ENCODE measurements around the gene CACNA1I.
"Not testable (repeated sequence)": the region's sequence is repeated elsewhere in the genome, so short reads cannot be mapped to it uniquely, and the experiment has no call there.

The CACNA1I gene

DNA sequence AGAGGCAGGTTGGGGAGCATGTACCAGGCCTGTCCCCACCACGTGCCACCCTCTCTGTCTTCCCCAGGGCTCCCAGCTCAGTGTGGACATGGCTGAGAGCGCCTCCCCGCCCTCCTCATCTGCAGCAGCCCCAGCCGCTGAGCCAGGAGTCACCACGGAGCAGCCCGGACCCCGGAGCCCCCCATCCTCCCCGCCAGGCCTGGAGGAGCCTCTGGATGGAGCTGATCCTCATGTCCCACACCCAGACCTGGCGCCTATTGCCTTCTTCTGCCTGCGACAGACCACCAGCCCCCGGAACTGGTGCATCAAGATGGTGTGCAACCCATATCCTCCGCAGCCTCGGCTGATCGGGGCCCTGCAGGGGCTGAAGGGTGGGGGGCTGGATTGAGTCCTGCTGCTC is at the start of gene CACNA1I:
TSS of gene CACNA1I (plus strand) at position 89 of the 400 bp plus-strand sequence. CDS start at position 89, 0 bp downstream.
- no peak for DNase-seq

DNA sequence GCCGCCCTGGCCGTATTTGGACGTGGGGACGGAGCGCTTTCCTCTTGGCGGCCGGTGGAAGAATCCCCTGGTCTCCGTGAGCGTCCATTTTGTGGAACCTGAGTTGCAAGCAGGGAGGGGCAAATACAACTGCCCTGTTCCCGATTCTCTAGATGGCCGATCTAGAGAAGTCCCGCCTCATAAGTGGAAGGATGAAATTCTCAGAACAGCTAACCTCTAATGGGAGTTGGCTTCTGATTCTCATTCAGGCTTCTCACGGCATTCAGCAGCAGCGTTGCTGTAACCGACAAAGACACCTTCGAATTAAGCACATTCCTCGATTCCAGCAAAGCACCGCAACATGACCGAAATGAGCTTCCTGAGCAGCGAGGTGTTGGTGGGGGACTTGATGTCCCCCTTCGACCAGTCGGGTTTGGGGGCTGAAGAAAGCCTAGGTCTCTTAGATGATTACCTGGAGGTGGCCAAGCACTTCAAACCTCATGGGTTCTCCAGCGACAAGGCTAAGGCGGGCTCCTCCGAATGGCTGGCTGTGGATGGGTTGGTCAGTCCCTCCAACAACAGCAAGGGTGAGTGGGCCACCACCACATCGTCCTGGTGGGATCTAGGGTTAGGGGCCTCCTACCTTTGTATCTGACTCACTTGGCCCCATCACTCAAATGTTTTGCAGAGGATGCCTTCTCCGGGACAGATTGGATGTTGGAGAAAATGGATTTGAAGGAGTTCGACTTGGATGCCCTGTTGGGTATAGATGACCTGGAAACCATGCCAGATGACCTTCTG is 49.3 kb upstream of the CACNA1I start:
- DNase-seq, result not testable (repeated sequence)

DNA sequence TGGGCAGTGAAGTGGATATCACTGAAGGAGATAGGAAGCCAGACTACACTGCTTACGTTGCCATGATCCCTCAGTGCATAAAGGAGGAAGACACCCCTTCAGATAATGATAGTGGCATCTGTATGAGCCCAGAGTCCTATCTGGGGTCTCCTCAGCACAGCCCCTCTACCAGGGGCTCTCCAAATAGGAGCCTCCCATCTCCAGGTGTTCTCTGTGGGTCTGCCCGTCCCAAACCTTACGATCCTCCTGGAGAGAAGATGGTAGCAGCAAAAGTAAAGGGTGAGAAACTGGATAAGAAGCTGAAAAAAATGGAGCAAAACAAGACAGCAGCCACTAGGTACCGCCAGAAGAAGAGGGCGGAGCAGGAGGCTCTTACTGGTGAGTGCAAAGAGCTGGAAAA is 48.5 kb upstream of the CACNA1I start:
- DNase-seq, result not testable (repeated sequence)

DNA sequence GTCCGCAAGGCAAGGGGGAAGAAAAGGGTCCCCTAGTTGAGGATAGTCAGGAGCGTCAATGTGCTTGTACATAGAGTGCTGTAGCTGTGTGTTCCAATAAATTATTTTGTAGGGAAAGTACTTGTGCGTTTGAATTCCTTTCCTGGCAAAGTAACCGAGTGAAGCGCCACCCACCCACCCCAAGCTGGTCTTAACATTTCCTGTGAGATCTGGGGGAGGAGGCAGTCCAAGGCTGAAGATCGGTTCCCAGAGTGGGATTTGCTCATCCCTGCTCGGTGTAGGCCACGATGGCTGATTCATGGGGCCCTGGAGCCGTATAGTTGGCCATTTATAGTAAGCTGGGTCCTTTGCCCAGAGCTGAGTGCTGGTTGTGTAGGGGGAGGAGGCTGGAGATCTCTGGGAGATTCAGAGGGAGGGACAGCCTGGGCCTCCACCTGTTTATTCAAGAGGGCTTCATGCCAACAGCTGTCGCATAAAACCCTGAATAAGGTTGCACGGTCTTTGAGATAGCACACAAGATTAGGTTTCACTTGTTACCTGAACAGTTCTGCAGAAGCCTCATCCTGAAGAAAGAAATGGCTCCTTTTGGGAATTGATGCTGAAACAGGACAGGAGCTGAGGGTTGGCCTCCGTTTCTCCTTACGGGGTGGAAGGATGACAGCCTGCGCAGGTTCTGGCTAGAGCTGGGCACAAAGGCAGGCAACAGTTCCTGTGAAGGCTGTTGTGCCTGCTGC is 47.8 kb upstream of the CACNA1I start:
- DNase-seq, result no peak

DNA sequence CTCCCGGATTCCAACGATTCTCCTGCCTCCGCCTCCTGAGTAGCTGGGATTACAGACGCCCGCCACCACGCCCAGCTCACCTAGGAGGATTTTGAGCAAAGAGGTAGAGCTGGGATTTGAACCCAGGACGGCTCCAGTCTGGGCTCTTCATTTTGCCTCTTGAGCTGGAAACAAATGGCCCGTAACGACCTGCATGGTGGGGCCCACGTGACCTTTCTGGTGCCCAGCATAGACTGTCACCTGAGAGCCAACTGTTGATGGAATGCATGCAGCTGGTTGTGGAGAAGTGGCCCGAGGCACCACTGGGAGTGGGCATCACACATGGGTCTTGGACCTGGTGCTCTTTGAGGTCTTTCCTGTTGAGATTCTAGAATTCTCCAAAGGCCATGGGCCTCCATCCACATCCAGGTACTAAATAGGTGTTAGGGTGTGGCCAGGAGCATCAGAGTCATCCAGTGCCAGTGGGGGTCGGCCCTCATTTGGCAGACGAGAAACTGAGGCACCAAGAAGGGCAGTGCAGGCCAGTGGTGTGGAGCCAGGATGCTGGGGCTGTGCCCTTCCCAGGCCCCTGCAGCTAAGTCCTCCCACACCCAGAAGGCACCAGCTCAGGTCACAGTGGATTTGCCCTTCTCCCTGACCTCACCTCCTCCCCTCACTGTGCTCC is 46.3 kb upstream of the CACNA1I start:
- DNase-seq, result no peak

DNA sequence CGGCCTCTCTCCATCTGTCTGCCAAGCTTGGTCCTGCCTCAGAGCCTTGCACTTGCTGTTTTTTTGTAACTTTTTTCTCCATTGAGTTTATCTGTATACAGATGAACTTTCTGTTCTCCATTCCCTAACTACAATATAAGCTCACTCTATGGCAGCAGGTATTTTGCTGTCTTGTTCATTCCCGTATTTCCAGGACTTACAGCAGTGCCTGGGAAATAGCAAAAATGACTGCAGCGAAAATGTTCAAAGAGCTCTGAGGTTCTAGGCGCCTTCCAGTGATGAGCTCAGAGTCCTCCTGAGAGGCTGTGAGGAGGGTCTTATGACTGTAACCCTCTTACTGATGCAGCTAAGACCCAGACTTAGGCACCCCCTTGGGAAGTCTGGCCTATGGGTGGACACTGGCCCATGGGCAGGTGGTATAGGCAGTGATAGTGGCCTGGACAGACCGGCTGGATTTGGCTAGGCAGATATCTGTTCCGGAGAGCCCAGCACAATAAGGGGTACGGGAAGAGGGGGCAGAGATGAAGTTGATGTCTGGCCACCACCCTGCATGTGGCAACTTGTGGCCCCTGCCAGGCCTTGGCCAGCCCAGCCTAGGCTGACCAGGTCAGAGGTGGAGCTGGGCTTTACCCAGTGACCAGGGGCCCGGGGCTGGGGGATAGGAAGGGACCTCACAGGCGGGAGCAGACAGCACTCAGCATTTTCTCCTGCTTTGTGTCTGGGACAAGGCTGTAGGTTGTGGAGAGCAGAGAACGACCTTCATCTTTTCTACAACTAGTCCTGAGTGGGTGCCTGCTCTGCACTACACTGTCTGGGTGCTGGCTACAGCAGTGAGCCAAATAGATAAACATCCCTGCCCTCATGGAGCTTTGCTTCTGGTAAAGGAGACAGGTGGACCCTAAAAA is 45.5 kb upstream of the CACNA1I start:
- DNase-seq, result no peak

DNA sequence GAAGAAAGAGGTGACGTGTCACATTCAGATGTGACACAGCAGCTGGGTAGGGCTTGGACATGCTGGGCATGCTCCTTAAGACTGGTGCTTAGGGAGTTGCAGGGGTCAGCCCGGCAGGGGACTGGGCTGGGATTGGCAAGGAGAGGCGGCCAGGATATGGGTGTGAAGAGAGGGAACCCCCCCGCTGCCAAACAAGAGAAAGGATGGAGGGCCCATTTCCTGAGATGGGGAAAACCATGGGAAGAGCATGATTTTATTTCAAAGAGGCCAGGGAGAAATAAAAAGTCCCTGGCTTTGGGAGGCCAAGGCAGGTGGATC is 44.9 kb upstream of the CACNA1I start:
- DNase-seq, result no peak

DNA sequence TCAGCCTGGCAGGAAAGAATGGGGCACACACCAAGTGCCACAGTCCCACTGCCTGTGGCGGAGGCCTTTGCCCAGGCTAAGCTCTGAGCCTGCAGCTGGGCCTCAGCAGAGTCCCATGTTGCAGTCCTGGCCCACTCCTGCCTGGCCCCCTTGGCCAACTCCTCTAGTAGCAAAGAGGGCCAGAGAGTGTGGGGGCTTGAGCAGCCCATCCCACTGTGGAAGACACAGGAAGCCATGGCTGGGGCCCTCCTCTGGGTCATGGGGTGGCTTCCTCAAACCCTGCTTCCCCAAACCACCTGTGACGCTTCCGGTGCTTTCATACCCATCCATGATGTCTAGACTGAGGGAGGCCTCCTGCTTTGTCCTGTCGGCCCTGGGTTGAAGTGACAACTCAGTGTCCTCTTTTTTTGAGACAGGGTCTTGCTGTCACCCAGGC is 43.8 kb upstream of the CACNA1I start:
- DNase-seq, result no peak

DNA sequence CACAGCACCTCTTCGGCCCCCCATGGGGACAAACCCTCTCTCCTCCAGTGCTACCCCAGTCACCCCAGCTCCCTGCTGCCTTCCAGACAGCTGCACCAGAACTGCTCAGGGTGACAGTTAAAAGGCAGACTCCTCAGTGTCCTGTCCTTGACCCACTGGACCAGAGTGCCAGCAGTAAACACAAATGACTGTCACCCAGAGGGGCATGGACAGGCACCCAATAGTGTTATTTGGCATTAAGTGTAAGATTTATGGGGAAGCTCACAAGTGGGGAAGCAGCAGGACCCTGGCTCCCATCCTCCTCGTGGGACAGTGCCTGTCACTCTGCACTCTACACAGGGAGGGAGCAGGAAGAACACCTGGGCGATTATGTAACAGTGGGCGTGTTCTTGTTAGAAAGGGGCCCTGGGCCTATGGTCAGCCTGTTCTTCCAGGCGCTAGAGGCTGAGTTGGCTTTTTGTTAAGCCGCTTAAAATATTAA is 43.0 kb upstream of the CACNA1I start:
- DNase-seq, result no peak

DNA sequence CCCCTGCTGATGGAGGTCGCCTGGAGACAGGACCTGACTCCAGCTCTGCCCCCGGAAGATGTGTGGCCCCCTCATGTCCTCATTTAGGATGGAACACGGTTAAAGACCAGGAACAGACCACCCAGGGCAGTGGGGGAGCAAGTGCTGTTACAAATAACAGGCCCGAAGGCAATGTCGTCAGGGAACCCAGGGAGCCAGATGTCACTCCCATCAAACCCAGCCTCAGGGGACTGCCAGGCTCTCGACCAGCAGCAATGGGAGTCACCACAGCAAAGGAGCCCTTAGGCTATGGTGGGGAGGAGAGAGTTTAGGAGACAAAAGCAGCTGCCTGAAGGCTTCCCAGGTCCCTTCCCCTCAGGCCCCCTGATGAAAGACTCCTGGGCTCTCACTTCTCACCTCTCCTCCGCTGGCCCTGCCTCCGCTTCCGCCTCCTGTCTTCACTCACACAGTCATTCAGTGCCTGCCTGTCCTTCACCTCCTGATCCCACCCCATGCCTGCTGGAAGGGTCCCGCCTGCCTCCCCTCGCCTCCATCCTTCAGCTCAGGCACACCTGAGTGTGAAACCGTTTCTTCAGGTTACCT is 42.4 kb upstream of the CACNA1I start:
- no peak for DNase-seq

DNA sequence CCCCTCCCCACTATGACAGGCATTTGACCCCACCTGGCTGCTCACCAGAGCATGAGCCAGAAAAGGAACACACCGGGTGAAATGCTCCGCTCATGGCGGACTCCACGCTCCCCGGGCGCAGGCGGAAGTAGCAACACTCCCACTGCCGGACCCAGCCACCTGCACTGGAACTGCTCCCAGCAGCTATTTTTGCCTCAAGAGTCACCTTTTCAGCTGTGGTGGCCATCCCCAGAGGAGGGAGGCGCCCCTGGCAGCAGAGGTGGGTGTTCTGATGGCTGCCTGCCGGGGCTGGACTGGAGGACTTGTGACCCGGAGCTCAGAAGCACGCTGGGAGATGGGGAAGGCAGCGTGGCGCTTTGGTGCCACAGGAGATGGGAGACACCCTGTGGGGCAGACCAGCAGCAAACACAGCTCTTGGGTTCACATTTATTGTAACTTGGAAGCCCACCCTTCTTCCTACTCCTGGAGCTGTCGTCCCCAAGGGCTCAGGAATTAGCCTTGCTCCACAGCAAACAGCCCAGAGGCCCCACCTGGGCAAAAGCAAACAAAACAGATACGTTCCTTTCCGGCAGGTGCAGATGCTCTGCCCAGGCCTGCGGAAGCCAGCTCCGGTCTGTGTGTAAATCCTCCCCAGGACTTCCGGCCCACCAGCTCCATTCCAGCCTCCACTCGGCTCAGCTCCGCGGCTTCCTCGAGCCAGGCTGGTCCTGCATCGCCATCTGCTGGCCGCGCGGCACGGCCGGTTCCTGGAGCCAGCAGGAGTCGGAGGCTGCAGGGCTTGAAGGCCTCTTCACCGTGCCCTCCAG is 41.7 kb upstream of the CACNA1I start:
- peak; percentile 86 to 91 for DNase-seq

DNA sequence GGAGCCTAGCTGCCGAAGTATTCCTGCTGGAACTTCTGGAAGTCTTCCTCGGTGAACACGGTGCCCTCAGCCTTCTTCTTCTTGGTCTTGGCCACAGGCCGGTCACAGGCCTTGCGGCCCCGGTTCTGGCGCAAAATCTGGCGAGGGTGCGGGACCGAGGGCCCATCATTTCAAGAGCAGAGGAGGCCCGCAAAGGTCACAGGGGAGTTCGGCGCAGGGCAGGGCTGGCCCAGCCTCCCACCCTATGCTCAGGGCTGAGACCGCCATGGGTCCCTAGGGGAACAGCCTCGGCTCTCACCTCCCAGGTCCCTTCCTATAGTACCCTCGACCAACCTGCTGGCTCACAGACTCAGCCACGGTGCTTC is 41.1 kb upstream of the CACNA1I start:
- no peak for DNase-seq

DNA sequence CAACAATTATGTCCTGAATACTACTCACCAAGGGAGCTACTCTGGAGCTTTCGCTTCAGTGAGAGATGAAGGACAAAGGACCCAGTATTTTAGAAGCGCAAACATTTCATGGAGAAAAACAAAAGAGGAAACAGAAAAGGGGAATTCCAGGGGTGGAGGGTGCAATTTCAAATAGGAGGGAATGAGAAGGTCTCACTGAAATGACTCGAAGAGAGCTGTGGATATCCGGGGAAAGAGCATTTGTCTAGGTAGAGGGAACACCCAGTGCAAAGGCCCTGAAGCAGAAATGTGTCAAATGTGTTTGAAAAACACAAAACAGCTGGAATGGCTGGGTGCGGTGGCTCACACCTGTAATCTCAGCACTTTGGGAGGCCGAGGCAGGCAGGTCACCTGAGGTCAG is 40.4 kb upstream of the CACNA1I start:
- DNase-seq, result no peak

DNA sequence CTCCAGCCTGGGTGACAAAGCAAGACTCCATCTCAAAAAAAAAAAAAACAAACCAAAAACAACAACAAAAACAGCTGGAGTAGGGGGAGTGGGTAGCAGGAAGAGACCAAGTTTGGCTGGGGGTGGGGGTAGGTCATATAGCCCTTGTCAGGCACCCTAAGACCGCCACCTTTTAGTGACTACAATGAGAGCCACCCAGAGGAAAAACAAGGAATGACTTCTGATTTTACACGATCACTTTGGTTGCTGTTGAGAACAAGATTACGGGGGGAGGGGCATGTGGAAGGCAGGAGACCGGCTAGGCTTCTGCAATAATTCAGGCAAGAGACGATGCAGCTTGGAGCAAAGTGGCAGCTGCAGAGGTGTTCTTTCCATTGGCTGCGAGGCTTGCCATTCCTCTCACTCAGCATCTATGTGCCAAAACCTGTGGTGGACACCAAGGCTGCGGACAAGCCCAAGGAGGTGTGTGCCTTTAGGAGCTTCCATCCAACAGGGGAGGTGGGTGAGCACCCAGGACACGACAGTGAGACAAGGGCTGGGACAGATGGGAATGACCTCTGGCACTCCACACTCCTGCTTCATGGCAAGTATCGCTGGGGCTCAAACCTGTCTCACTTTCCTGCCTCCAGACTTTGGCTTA is 39.7 kb upstream of the CACNA1I start:
- no peak for DNase-seq

DNA sequence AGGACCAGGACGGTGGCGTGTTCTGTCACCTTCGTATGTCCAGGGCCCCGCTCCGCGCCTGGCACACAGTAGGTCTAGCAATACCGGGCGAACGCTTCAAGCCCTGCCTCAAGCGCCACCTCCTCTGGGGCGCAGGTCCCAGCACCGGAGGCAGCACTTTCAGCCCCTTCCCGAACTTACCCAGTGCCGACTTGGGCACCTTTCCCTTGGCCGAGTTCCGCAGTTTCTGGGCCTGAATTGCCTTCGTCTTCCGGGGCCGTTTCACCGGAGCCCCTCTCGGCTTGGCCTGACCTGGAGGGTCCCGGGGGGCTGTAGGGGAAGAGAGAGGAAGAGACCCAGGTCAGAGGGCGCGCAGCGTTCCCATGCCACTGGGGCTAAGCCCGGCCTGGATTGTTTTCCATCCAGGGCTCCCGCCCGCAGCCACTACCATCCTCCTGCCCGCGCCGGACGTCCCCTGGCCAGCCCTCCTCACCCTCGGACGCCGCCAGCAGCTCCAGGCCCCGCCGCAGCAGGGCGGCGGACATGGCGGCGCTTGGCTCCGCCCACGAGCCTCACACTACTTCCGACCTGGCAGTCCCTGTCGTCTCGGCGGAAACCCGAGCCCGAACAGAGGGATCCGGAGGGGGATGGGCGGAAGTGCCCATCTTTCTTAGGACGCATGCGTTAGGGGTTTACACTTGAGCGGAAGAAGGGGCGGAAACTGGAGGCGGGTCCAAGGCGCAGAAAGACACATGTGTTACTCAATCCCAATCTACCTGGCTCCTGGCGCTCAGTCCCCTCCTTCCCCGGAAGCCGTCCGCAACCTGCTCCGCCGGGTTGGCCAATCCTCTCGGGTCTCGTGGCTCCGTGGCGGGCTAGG is 38.1 kb upstream of the CACNA1I start, which contains the start of gene RPS19BP1:
TSS of gene RPS19BP1 (minus strand) at position 534 of the 859 bp plus-strand sequence. CDS start at position 524, 10 bp downstream.
- DNase-seq, result peak; percentile 99

DNA sequence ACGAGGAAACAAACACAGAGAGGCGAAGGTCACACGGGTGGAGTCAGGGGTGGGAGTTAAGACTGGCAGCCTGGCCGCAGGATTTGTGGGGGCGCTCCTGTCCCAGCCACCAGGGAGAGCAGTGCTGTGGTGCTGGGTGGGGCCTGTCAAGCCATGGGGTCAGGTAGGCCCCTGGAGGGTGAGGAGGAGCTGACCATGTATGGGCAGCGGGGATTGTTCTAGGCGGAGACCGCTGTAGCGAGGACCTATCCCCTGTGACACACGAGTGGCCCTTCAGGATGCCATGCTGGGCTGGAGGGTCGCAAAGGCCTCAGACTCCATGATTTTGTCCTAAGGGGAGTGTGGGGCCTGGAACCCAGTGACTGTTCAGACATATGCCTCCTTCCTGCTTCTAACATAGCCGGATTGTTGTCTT is 36.5 kb upstream of the CACNA1I start:
- no peak for DNase-seq

DNA sequence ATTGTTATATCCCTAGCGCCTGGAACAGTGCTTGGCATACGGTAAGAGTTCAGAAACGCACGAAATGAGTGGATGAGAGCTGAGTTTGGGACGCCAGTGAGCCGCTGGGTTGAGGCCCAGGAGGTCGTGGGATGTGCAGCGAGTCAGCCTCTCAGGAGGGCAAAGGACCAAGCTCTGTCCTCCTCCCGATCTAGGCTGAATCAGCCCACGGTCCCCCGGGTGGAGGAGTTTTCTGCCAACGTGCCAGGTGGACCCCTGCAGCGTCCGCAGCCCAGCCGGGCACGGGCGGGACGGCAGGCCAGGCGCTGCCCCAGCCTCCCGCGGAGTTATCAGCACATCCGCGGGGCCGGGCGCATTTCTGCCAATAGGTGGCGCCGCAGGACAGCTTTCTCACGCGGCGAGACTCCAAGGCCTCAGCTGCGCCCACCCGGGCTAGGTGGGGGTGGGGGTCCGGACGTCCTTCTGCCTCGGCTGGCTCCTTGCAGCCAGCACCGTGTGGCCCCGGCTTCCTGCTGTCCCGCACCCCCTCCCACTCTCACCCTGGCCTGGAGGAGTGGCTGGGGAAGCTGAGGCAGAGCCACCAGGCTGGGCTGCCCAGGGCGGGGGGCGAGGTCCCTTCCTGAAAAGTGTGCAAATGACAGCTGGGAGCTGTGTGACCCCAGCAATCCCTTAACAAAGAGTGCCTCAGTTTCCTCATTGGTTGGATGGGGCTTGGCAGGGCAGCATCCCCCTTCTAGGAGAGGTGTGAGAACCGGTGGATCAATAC is 35.8 kb upstream of the CACNA1I start:
- peak; percentile 59 to 74 for DNase-seq

DNA sequence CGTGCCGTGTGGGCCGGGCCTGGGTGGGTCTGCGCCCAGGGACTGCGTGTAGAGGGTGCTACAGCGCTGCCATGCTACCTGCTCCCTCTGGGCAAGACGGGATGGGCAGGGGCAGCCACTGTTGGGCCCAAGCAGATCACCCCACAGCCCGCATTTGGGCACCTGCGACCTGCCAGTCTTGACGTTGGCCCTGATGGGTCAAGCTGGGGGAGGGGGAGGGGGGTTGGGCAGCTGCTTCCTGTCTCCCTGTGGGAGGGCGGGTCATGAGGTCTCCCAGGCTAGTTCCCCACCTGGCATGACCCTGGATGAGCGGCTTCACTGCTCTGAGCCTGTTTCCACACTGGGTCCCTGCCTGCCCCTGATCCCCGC is 35.2 kb upstream of the CACNA1I start:
- DNase-seq, result no peak

DNA sequence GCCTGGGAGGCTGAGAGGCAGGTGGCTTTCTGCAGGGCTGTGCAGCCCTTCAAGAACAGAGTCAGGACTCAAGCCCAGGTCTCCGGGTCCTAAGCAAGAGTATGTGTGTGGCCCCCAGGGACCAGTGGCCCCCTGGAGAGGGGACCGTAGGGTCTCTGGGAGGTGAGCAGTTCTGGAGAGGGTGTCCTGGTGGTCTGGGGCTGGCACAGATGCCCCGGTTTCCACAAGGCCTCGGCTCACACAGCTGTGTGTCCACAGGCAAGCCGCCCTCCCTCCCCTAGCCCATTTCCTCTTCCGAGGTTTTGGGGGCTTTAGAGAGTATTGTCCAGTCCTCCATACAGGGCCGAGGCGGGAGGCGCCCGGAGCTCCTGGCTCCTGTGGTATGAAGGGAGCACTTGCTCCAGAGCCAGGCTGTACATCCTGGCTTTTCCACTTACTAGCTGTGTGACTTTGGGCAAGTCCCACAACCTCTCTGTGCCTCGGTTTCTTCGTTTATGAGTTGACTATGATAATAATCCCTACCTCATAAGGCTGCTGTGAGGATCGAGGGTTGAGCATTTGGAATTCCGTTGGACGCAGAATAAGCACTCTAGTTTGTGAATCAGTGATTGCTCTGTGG is 34.6 kb upstream of the CACNA1I start:
- no peak for DNase-seq

Data from NCI-H1930 (cell line).